Stimulated activated CD8-positive, alpha-beta memory T cell treated with anti-CD3 and anti-CD28 coated beads, Interleukin-2, amount 100 ng/mL, for 1 hour (primary cell): ENCODE results near the gene IMMP2L.

Source experiments
- DNase-seq, 2 donors: peaks; one replicate each; pipeline ENCODE4 v3.0.0-alpha.2; 2020; ENCODE audit warnings: low read depth in 2 of 2

IMMP2L gene

GRCh38 chr7:111393011-111393754 lies 169.1 kb downstream of the IMMP2L start:
- no peak for DNase-seq

DNA sequence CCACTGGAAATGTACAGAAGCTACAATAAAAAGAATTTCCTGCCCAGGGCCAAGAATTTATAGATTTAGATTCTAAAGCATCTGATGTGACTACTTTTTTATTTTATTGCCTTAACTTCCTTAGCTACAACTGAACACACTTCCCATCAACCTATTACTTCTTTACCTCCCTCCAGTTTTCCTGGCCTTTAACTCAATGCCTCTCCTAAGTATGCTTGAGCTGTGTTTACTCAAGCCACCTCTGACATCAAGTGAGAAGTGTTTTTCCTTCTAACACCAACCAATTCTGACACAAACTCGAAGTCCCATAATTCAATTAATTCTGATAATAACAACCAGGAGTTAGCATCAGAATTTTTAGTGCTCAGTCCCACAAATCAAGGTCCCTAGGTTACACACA lies 170.0 kb downstream of the IMMP2L start:
- DNase-seq, result no peak

DNA sequence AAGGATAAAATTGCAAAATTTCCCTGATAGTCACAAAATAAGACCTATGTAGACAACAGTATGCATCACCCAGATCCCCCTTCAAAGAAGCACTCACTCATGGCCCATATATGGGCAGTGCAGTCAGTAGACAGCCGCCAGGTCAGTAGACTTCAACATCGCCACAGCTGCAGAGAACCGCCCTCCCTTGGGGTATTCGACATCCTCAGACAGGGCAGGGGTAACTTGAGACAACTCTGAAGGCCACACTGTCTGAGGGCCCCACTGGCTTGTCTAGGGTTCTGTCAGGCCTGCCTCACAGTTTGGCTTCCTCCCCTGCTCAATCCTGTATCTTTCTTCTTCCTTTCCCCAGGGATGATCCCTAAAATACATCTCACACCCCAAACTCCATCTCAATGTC lies 172.3 kb downstream of the IMMP2L start:
- DNase-seq, result no peak

DNA sequence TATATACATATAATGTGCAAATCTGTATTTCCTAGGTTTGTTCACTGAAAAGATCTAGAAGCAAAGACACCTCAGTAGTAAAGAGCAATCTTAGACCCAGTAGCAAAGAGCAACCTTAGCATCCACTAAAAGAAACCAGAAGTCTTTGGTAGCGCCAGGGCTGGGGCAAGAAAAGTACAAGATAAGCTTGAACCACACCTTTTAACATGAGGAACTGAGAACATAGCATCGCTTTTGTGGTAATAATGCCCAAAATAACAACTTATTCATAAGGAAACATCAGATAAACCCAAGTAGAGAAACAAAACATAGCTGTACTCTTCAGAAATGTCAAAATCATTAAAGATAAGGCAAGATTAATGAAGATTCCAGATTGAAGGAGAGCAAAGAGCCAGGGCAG lies 173.4 kb downstream of the IMMP2L start:
- DNase-seq, result no peak

DNA sequence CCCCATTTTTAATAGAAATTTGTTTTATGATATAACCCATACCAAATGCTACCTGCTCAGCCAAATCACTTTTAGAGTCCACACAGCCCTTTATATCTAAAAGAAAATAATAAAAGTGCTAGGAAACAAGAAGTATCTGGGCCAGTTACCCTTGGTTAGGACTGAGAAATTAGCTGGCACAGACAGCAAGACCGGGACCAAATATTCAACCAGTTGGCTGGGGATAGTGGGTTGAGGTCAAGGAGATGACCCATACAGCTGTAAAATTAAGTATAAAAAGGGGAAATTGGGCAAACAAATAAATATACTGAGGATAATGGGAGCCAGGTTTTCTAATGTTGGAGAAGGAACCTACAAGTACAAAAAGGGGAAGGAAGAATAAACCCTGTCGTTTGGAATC lies 174.3 kb downstream of the IMMP2L start:
- no peak for DNase-seq

- DNase-seq, result no peak
Observed at GRCh38 chr7:111384065-111384891, 178.0 kb downstream of the IMMP2L start.

- no peak for DNase-seq
Observed at GRCh38 chr7:111383133-111383532, 179.2 kb downstream of the IMMP2L start.

- DNase-seq, result no peak
Observed at GRCh38 chr7:111381590-111381989, 180.7 kb downstream of the IMMP2L start.

- no peak for DNase-seq
Observed at GRCh38 chr7:111380945-111381344, 181.3 kb downstream of the IMMP2L start.

DNA sequence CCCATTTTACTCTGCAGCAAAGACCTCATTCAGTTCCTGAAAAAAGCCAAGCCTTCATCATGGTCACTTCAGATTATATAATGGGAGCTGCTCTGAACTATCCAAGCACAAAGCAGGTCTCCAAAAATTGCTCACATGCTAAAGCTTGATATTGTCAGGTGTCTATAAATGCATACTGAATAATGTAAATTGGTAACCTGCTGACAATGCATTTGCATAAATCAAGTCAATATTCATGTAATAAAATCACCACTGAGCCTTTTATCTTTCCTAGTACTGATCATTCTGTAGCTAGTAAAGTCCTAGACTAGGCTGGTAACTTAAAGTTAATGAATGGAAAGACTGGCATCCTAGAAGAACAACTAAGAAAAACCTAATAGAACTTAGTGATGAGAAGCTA lies 188.3 kb downstream of the IMMP2L start:
- no peak for DNase-seq

DNA sequence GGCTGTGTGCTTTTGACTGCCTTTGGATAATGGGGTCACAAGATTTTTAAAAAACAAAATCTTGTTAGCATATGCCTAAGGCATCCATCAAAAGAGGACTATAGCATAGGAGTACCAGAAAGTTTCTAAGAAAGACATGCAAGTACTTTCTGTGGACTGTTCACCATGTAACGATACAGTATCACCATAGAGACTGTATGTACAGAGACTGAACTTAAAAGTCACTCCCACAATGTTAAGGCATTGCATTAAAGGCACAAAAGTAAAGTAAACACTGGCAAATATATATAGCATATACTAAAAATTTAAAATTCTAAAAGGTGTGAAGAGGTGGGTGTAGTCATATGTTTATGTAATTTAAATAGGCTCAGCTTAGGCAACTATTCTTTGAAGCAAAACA lies 190.9 kb downstream of the IMMP2L start:
- DNase-seq, result no peak

GRCh38 chr7:111370002-111370401 lies 192.3 kb downstream of the IMMP2L start:
- no peak for DNase-seq

DNA sequence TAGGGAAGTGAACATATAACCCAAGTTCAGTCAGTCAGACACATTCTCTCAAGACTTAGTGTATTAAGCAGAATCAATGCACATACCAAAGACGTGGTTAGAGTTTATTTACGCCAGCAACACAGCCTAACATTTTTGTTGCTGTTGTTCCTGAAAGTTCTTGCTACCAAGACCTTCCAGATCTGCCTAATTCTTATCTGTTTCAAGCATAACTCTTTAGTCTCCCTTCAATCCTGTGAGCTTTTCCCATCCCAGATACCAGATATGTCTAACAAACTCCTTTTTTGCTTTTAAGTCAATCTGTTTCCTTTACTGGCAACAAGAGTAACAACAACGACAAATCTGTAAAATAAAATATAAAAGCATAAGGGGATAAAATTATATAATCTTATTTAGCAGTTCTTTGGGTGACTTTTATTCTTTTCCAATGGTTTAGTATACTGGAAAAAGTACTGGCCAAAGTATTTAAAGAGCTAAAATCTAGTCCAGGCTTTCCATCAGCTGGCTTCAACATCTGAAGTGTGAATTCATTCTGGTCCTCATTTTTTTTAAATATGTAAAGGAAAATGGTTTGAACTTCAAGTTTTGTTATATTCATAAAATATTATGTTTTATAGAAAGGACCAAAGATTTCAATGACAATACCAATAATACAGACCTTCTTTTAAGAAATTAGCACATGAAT lies 193.8 kb downstream of the IMMP2L start:
- no peak for DNase-seq

- no peak for DNase-seq
Observed at GRCh38 chr7:111364413-111364812, 197.9 kb downstream of the IMMP2L start.

- DNase-seq, result no peak
Observed at GRCh38 chr7:111363099-111363498, 199.2 kb downstream of the IMMP2L start.

DNA sequence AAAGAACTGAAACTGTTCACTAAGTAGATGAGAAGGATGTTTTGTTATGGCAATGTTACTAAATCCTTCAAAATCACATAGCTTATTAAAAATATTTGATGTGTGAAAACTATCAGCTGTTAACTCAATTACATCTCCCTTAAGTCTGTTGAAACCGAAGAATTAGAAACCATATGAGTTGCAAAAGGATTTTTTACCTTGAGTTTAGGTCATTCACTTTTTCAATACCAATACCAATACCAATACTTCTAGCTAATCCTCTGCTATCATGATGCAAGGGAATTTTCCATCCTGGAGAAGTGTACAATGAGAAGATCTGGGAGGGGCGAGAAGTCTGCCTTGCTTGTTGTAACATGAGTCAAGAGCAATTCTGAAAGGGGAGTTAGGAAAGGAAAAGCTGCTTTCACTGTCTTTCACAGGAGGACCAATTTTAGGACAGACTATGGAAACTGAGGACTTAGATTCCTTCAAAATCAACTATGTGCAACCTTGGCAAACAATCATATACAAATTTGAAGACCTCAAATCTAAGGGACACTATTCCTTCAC lies 199.7 kb downstream of the IMMP2L start:
- DNase-seq, result no peak

DNA sequence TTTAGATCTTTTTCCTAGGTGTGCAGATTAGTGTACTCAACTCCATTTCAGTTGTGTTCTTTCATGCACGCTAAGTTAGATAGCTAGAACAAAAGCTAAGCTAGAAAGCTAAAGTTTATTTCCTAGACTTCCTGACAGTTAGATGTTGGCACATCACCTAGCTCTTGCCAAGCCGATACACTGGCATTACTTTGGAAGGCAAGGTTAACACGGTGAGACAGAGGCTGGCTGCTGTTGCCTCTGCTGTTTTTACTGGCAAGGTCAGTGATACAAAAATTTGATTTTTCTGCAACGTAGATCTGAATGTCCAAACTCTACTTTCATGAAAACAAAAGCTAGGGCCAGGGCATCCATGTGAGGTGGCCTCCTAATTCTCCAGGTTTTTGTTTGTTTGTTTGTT lies 203.4 kb downstream of the IMMP2L start:
- DNase-seq, result no peak

DNA sequence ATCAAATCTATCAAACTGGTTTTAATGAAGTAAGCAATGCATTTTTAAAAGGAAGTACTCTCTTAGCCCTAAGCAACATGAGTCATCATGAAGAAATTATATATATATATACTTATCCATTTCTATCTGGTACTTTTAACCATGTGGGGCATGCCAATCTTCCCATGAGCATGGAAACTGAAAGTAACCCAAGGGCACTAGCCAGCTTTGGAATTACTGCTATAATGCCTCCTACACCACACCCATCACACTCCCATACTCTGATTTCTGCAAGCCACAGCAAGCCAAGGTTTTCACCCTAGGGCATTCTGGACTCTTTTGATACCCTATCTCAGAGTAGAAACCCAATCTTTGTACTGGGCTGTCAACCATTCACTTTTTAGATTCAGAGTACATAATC lies 204.6 kb downstream of the IMMP2L start:
- DNase-seq, result no peak

DNA sequence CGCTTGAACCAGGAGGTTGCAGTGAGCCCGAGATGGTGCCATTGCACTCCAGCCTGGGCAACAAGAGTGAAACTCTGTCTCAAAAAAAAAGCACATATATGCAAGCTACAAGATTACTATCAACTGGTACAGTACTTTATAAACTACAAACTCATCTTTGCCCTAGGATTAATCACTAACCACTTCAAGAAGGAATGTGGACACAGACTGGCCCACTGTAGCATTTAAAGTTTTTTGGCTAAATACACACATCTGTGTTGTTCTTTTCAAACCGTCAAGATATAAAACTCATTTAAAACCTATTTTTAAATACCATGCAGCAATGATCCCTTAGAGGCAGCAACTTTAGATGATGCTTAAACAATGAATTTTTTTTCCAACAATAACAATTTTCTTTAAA lies 205.4 kb downstream of the IMMP2L start:
- no peak for DNase-seq

DNA sequence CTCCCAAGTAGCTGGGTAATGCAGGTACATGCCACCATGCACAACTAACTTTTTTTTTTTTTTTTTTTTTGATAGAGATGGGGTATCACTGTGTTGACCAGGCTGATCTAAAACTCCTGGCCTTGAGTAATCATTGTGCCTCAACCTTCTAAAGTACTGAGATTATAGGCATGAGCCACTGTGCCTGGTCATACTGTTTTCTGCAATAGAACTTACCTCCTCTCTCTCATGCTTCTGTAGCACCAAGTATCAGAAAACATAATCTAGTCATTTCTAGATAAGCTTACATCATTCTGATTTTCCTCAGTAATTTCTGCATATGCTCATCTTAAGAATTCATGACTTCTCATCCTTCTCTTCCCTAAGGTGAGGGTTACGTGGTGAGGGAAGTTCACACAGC lies 210.0 kb downstream of the IMMP2L start:
- DNase-seq, result no peak

DNA sequence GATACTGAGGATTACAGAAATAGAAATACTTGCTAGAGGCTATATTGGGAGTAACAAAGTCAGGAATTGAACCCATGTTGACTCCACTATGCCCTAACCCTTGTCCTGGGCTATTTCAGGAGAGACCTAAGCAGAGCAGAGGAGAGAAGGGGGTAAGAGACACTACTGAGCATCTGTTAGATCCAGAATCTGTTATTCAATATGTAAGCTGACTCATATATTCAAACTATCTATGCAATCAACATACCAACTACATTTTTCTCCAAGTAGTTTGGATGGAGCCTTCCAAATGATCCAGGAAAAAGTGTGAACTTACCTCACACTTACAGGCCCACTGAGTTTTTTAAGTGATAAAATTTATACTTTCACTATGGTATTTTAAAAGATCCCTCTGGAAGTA lies 216.1 kb downstream of the IMMP2L start:
- no peak for DNase-seq

DNA sequence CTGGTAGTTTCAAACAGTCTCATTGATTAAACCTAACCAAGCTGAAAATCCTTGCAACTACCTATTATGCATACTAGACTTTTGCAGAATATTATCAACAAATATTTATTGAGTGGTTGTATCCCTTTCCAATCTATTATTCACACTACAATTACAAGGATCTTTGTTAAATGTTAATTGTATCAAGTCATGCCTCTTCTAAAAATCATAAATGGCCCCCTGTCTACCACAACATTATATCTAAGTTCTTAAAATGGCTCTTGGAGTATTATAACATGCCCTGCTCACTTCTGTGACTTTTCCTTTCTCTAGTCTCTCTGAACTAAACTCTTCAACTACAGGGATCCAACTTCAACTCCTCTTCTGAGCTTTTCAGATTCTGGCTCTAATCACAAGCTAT lies 219.3 kb downstream of the IMMP2L start:
- no peak for DNase-seq
